ENCODE results near the gene AFTPH.
"Not testable (repeated sequence)": the region's sequence is repeated elsewhere in the genome, so short reads cannot be mapped to it uniquely, and the experiment has no call there.

The AFTPH gene

DNA sequence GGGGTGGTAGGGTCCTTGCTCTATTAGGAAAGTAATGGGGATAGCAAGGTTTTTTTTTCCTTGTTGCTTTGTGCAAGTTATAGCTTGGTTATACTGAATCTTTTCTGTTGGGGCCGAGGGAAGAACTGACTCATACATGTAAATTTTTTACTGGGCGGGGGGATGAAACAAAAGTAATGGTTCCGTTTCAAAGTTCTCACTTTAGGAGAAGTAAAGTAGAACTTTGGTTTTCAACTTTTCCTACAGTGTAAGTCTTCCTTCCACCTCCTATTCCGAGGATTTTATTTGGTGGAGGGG is 1.1 kb downstream of the AFTPH start:
- no peak for DNase-seq (ENCODE audit: low spot score)
- Histone ChIP-seq H3K27ac (peak overlapping the region; percentile 94 to 95), H3K4me3 (peak overlapping the region; percentile 90)
- TF ChIP-seq CTCF (IDR thresholded peaks at IDR 0.05) = no peak

DNA sequence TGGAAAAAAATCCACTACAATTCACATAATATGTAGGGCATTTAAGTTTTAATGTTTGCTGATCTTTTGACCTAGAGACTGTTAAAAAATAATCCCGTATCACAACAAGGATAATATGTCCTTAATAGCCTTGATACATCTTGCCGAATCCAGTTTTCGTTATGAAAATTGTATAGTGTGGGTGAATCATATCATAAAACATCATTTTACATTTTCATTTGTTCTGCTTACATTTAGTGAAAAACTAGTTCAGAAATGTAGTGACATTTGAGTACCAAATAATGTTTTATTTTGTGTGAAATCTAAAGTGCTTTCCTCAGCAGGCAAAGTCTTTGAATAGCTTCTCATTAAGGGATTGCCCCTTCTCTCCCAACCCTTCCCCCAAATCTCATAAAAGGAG is 1.9 kb downstream of the AFTPH start:
- Histone ChIP-seq H3K4me3 (peak overlapping the region; percentile 90), H3K27ac (no peak overlapping the region)
- no peak for DNase-seq (ENCODE audit: low spot score)
- TF ChIP-seq CTCF (IDR thresholded peaks at IDR 0.05) = no peak

GRCh38 chr2:64530946-64531345 is 6.8 kb downstream of the AFTPH start:
- not testable (repeated sequence) for DNase-seq (ENCODE audit: low spot score); H3K27ac ChIP-seq; H3K4me3 ChIP-seq

DNA sequence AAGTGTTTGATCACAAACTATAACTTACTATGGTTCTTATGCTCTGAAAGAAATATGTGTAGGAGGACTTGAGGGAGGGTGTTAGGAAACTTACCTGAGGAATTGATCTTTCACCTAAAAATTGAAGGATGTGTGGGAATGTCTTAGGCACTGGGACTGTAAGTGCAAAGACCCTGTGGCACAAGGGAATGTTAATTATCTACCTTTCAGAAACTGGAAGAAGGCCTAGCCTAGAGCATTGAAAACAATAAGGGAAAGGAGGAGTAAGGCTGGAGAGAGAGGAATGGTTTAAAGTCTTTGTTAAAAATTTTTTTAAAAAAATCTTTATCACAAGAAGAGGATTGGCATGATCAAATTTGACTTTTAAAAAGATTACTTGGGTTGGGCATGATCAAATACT is 7.9 kb downstream of the AFTPH start:
- TF ChIP-seq CTCF (IDR thresholded peaks at IDR 0.05) = no peak
- Histone ChIP-seq H3K4me3 (no peak overlapping the region), H3K27ac (no peak overlapping the region)
- no peak for DNase-seq (ENCODE audit: low spot score)

DNA sequence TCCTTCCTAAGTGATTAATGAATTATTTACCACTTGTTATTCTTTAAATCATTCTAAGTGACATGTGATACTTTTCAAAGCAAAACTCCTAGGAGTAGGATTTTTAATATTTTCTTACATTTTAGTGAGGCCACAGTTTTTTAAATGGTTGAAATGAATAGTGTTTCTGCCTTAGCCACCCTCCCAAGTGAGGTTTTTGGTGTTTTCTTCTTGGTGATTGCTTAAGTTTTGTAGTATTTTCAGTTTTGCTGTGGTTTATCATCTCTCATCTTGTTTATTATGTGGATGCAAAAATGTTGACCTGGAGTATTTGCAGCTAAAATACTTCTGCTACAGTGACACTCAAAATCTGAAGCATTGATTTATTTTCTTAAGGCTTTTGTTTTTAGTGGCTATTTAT is 9.8 kb downstream of the AFTPH start:
- DNase-seq (ENCODE audit: low spot score) = no peak
- no peak for TF ChIP-seq CTCF (IDR thresholded peaks at IDR 0.05)
- Histone ChIP-seq H3K4me3 (no peak overlapping the region), H3K27ac (no peak overlapping the region)

GRCh38 chr2:64534363-64534762 is 10.2 kb downstream of the AFTPH start:
- no peak overlapping the region for H3K4me3 ChIP-seq
- TF ChIP-seq CTCF (IDR thresholded peaks at IDR 0.05) = no peak
- H3K27ac ChIP-seq = no peak overlapping the region
- DNase-seq (ENCODE audit: low spot score) = no peak

- Histone ChIP-seq H3K4me3 (no peak overlapping the region), H3K27ac (no peak overlapping the region)
- no peak for DNase-seq (ENCODE audit: low spot score)
- TF ChIP-seq CTCF (IDR thresholded peaks at IDR 0.05) = no peak
These were observed 10.9 kb downstream of the AFTPH start for GRCh38 chr2:64535024-64535423.

DNA sequence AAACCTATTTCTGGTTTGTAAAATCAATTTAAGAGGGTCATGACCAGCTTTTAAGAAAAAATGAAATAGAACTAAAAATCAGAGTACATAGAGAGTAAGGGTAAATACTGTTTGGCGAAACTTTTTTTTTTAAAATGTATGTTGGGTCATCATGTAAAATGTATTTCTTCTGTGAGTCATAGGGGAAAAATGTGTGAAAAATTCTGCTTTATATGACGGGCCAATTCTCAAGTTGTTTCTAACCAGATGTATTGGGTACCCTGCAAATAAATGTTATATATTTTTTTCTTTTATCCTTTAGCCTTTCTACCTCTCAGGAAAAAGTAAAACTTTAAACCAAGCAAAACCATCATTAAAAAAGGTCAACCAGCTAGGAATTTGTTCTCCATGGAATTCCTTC is 13.9 kb downstream of the AFTPH start:
- no peak for DNase-seq (ENCODE audit: low spot score)
- no peak overlapping the region for H3K4me3 ChIP-seq
- TF ChIP-seq CTCF (IDR thresholded peaks at IDR 0.05) = no peak
- H3K27ac ChIP-seq = no peak overlapping the region
